NCI-H748 (cell line): ENCODE results near the gene RGS7.
"Not testable (repeated sequence)": the region's sequence is repeated elsewhere in the genome, so short reads cannot be mapped to it uniquely, and the experiment has no call there.

Experiments
- DNase-seq: peaks from one replicate; lab custom pipeline; 2025; ENCODE audit not compliant: unreplicated experiment; lab: John Stamatoyannopoulos, UW

RGS7 gene

GRCh38 chr1:241215203-241215602 lies 141.8 kb downstream of the RGS7 start:
- no peak for DNase-seq

DNA sequence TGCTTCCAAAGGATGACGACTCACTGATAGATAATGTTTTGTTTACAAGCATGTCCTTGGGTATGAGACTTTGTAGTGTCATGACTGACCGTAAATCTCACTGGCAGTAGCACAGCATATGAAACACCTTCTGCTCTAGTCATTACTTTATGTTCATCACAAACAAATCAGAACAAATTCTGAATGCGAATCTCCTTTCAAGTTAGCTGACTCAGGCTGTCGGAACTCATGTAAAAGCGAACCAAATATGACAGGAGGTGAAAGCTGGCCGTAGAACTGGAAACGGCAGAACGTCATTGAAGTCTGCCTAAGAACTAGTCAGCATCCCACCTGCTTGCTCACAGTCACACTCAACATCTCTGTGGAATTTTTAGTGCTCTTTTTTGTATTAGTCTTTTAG lies 143.9 kb downstream of the RGS7 start:
- DNase-seq: no peak

GRCh38 chr1:241212628-241213027 lies 144.4 kb downstream of the RGS7 start:
- DNase-seq: no peak

DNA sequence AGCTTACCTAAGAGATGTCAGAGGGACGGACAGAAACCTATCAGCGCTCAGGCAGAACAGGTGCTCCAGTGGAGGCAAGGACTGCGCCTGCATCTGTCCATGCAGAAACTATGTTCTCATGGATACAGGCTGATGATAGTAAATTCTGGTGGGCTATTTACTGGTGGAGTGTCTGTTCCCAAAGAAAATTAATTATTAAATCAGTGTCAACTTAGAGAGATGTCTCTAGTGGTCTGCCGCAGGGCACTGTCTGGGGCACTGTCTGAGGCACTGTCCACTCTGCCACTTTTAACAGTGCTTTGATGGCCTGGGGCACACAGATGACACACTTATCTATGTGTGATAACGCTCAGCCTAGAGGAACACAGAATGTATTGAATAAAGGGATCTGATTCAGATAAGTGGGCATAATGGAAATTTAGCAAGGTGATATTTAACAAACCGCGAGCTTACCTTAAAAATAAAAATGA lies 148.1 kb downstream of the RGS7 start:
- DNase-seq: no peak

GRCh38 chr1:241203817-241204216 lies 153.2 kb downstream of the RGS7 start:
- DNase-seq: no peak

GRCh38 chr1:241202401-241202800 lies 154.6 kb downstream of the RGS7 start:
- DNase-seq: no peak

- no peak for DNase-seq
Measured at GRCh38 chr1:241186716-241187115, 170.3 kb downstream of the RGS7 start.

GRCh38 chr1:241181971-241182370 lies 175.0 kb downstream of the RGS7 start:
- DNase-seq: no peak

GRCh38 chr1:241181471-241181870 lies 175.5 kb downstream of the RGS7 start:
- DNase-seq: no peak

DNA sequence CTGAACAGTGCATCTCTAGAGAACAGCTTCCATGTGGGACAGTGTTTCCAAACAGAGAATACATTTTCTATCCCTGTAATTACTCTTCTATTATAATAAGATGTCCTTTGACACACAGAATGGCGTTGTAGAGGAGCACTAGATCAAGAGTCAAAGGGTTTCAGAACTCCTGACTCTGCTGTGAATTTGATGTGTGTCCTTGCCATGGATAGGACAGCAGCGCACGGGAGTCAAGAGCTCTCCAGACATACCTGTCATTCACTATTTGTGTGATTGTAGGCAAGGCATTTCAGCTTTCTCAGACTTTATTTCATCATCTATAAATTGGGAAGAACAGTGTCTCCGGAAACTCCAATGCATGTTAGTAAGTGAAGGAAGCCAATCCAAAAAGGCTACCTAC lies 176.4 kb downstream of the RGS7 start:
- DNase-seq: no peak

DNA sequence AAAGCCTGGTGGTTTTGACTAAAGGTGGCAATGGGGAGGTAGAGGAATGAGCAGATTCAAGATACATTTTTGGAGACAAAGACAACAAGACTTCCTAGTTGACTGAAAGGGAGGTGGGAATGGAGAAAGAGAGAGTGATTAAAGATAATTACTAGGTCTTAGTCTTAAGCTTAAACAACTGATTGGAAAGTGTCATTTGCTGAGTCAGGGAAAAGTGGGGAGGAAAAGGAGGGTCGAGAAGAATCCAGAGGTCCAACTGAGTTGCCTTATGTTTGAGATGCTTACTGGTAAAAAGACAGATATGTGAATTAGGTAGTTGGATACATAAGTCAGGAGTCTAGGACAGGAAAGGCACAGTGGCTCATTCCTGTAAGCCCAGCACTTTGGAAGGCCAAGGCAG lies 179.3 kb downstream of the RGS7 start:
- no peak for DNase-seq

- DNase-seq: no peak
Measured at GRCh38 chr1:241172486-241172885, 184.5 kb downstream of the RGS7 start.

- DNase-seq: peak; percentile 39
Measured at GRCh38 chr1:241171991-241172390, 185.0 kb downstream of the RGS7 start.

GRCh38 chr1:241167121-241167630 lies 189.8 kb downstream of the RGS7 start:
- DNase-seq: peak; percentile 67

GRCh38 chr1:241166625-241167024 lies 190.4 kb downstream of the RGS7 start:
- DNase-seq: no peak

GRCh38 chr1:241165256-241165655 lies 191.7 kb downstream of the RGS7 start:
- DNase-seq: not testable (repeated sequence)

DNA sequence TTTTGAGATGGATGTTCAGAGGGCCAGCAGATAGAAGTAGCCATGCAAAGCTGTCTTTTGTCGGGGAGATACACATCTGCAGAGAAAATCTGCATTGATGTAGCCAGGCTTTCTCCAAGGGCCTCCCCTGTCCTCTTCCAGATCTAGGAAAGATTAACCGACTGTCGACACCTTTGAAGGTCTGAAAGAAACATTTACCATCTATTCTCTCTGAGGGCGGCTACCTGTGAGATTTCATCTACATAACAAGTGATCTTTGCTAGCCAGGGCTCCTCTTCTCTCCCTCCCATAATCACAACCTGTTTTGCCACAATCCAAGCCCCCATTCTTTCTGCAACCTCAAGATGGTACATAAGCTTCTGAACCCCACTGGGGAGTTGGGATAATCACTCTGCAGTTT lies 193.6 kb downstream of the RGS7 start:
- no peak for DNase-seq

GRCh38 chr1:241161188-241161689 lies 195.8 kb downstream of the RGS7 start:
- no peak for DNase-seq

DNA sequence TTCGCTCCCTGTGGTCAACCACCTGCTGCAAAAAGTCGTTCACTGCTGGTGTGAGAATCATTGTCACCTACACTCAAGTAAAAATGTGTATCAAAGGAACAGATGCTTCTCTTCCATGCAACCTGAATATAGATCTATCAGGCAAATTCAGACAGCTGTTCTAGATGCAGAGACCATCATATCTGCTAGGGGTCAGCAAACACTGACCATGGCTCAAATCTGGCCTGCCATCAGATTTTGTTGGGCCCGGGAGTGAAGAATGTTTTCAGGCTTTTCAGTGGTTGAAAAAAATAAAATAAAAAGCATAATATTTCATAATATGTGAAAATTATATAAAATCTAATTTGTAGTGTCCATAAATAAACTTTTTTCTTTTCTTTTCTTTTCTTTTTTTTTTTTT lies 199.6 kb downstream of the RGS7 start:
- no peak for DNase-seq

GRCh38 chr1:241156231-241156965 lies 200.6 kb downstream of the RGS7 start:
- DNase-seq: peak; percentile 35

DNA sequence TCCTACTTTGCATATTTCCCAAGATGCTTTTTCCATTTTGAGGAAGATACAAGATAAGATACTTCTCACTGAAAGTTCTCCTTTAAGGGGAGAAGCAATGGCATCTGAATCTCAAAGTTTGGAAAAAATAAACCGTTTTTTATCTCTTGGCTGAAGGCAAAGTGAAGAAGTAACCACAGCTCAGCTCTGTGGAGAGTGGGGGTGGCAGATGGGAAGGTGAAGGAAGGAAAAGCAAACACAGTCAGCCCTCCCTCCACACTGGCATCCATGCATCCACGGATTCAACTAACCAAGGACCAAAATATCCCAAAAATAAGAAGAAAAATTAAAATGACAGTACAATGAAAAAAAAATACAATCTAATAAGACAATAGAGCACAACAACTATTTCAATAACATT lies 211.1 kb downstream of the RGS7 start:
- no peak for DNase-seq

DNA sequence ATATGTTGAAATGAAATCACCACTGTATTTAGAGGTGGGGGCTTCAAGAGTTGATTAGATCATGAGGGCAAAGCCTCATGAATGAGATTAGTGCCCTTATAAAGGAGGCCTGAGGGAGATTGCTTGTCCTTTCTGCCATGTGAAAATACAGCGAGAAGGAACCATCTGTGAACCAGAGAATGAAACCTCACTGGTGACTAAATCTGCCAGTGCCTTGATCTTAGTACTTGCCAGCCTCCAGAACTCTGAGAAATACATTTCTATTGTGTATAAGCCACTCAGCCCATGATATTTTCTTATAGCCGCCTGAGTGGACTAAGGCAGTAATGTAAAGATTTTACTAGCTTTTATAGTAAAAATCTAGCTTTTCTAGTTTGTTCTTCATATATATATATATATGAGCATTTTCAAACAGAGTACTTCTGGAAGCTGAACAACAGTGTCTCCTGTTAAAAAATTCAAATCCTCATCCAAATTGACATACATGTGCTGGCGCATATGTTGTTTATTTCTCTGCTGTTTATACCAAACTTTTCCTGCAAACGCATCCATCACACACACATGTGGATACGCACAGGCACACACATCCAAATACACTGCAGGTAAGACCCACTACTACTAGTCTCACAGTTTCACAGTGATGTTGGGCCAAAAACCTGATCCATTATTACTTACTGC lies 213.1 kb downstream of the RGS7 start:
- no peak for DNase-seq
